RWPE2 (cell line): ENCODE results near the gene MYG1.

Experiments used
- ATAC-seq: fragments of 200-7000 bp; cut with Tn5 transposase; 3 replicates; pipeline ENCODE4 v1.9.1; 2021; ENCODE audit warnings: low read depth
- DNase-seq: peaks from one replicate; pipeline ENCODE4 v3.0.0-alpha.2; 2020; ENCODE audit warnings: low spot score
- H3K27ac ChIP-seq: fragments of 450-650 bp; 2 replicates; pipeline ENCODE4 v1.5.1; 2017; ENCODE audit warnings: mild to moderate bottlenecking; ENCODE audit not compliant: poor library complexity, severe bottlenecking
- H3K27me3 ChIP-seq: fragments of 250-450 bp; sonication (Bioruptor Pico); 2 replicates; pipeline ENCODE4 v1.5.1; 2021; ENCODE audit warnings: mild to moderate bottlenecking, moderate library complexity; ENCODE audit not compliant: insufficient read depth, poor library complexity, severe bottlenecking
- H3K36me3 ChIP-seq: fragments of 250-450 bp; sonication (Bioruptor Pico); 2 replicates; pipeline ENCODE4 v1.5.1; 2020; ENCODE audit warnings: low read depth, mild to moderate bottlenecking, moderate library complexity
- H3K4me1 ChIP-seq: fragments of 250-450 bp; sonication (Bioruptor Pico); 2 replicates; pipeline ENCODE4 v1.5.1; 2021; ENCODE audit warnings: mild to moderate bottlenecking, moderate library complexity; ENCODE audit not compliant: insufficient read depth, poor library complexity, severe bottlenecking
- H3K4me3 ChIP-seq: fragments of 250-450 bp; sonication (Bioruptor Pico); 2 replicates; pipeline ENCODE4 v1.5.1; 2021; ENCODE audit warnings: mild to moderate bottlenecking, moderate library complexity; ENCODE audit not compliant: severe bottlenecking
- H3K9me3 ChIP-seq: fragments of 250-450 bp; sonication (Bioruptor Pico); 2 replicates; pipeline ENCODE4 v1.5.1; 2021; ENCODE audit warnings: mild to moderate bottlenecking, moderate library complexity; ENCODE audit not compliant: severe bottlenecking
- CTCF ChIP-seq: fragments of 450-650 bp; IDR thresholded peaks from one replicate; pipeline ENCODE4 v1.5.1; 2017; ENCODE audit warnings: mild to moderate bottlenecking, moderate library complexity; ENCODE audit not compliant: poor library complexity, severe bottlenecking

Gene MYG1

GRCh38 chr12:53332744-53333143 lies 33.2 kb downstream of the MYG1 start:
- no peaks in the 10 kb centered on the region for H3K4me1 ChIP-seq

GRCh38 chr12:53333289-53333688 lies 33.8 kb downstream of the MYG1 start:
- no peak overlapping the region for H3K4me3 ChIP-seq
- no peak for ATAC-seq

More at GRCh38 chr12:53332744-53333143, 33.2 kb downstream of the MYG1 start:
- Histone ChIP-seq H3K36me3 (no peaks in the 10 kb centered on the region), H3K27ac (no peak overlapping the region), H3K9me3 (no peaks in the 10 kb centered on the region), H3K27me3 (no peaks in the 10 kb centered on the region), H3K4me3 (no peak overlapping the region)
- DNase-seq (no peak), ATAC-seq (no peak)
- no peak for TF ChIP-seq CTCF

GRCh38 chr12:53333845-53334244 lies 34.4 kb downstream of the MYG1 start:
- H3K4me3 ChIP-seq = no peak overlapping the region
- no peak for TF ChIP-seq CTCF
- H3K27me3 ChIP-seq = no peaks in the 10 kb centered on the region
- no peaks in the 10 kb centered on the region for H3K9me3 ChIP-seq
- ATAC-seq (no peak), DNase-seq (no peak)
- H3K4me1 ChIP-seq = no peaks in the 10 kb centered on the region
- H3K36me3 ChIP-seq = no peaks in the 10 kb centered on the region
- no peak overlapping the region for H3K27ac ChIP-seq

More at GRCh38 chr12:53333289-53333688, 33.8 kb downstream of the MYG1 start:
- no peak for DNase-seq
- H3K9me3 ChIP-seq = no peaks in the 10 kb centered on the region
- H3K27me3 ChIP-seq = no peaks in the 10 kb centered on the region
- H3K4me1 ChIP-seq = no peaks in the 10 kb centered on the region
- no peaks in the 10 kb centered on the region for H3K36me3 ChIP-seq
- TF ChIP-seq CTCF = no peak
- no peak overlapping the region for H3K27ac ChIP-seq

GRCh38 chr12:53334822-53335221 lies 35.3 kb downstream of the MYG1 start:
- Histone ChIP-seq H3K27me3 (no peaks in the 10 kb centered on the region), H3K36me3 (no peaks in the 10 kb centered on the region), H3K9me3 (no peaks in the 10 kb centered on the region), H3K4me1 (no peaks in the 10 kb centered on the region), H3K27ac (no peak overlapping the region), H3K4me3 (no peak overlapping the region)
- no peak for DNase-seq
- ATAC-seq = no peak
- no peak for TF ChIP-seq CTCF

GRCh38 chr12:53336181-53336681 lies 36.7 kb downstream of the MYG1 start, which contains the start of gene SP7:
Gene SP7, minus strand, starts transcription at chr12:53336354. Its CDS starts 708 bp downstream, at chr12:53335646.
- H3K27ac ChIP-seq = no peak within 1 kb of the TSS
- no peaks in the 10 kb centered on the region for H3K4me1 ChIP-seq
- no peak within 1 kb of the TSS for H3K4me3 ChIP-seq
- DNase-seq = no peak
- no peak for TF ChIP-seq CTCF
- H3K27me3 ChIP-seq = no peaks in the 10 kb centered on the region
- H3K9me3 ChIP-seq = no peaks in the 10 kb centered on the region
- ATAC-seq = peak; percentile 35
- H3K36me3 ChIP-seq = no peaks in the 10 kb centered on the region
